Measurements from ENCODE around the gene AUTS2.

The AUTS2 gene

GRCh38 chr7:70649323-70649722, 1051.0 kb downstream of the AUTS2 start:
- H3K4me3 ChIP-seq (ENCODE audit: low read depth, low read length): no peak overlapping the region
- no peak for DNase-seq
- H3K36me3 ChIP-seq: no peaks in the 10 kb centered on the region; the same call in 1 of the 2 replicates
- H3K27me3 ChIP-seq (ENCODE audit: insufficient read depth, low read depth, severe bottlenecking): no peaks in the 10 kb centered on the region
- TF ChIP-seq, protein P1, sequence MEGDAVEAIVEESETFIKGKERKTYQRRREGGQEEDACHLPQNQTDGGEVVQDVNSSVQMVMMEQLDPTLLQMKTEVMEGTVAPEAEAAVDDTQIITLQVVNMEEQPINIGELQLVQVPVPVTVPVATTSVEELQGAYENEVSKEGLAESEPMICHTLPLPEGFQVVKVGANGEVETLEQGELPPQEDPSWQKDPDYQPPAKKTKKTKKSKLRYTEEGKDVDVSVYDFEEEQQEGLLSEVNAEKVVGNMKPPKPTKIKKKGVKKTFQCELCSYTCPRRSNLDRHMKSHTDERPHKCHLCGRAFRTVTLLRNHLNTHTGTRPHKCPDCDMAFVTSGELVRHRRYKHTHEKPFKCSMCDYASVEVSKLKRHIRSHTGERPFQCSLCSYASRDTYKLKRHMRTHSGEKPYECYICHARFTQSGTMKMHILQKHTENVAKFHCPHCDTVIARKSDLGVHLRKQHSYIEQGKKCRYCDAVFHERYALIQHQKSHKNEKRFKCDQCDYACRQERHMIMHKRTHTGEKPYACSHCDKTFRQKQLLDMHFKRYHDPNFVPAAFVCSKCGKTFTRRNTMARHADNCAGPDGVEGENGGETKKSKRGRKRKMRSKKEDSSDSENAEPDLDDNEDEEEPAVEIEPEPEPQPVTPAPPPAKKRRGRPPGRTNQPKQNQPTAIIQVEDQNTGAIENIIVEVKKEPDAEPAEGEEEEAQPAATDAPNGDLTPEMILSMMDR (IDR thresholded peaks at IDR 0.05; ENCODE audit: low read depth, low read length): no peak
- no peak overlapping the region for H3K27ac ChIP-seq
- H3K9me3 ChIP-seq (ENCODE audit: severe bottlenecking): no peaks in the 10 kb centered on the region

DNA sequence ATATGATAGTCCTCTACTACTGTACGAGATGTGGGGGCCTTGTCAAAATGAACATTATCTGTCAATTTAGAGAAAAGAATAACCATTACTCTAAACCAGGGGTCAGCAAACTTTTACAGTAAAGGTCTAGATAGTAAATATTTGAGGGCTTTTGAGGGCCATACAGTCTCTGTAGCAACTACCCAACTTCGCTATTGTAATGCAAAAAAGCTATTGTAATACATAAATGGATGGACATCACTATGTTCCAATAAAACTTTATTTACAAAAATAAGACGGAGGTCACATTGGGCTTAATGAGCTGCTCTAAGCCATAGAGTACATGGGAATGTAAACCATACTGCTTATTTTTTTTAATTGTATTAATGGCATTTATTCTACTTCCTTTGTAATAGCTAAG, 1055.9 kb downstream of the AUTS2 start:
- Histone ChIP-seq H3K27me3 (ENCODE audit: insufficient read depth, low read depth, severe bottlenecking) (no peaks in the 10 kb centered on the region), H3K9me3 (ENCODE audit: severe bottlenecking) (no peaks in the 10 kb centered on the region), H3K36me3 (no peaks in the 10 kb centered on the region; the same call in 1 of the 2 replicates), H3K4me3 (ENCODE audit: low read depth, low read length) (no peak overlapping the region), H3K27ac (no peak overlapping the region)
- no peak for DNase-seq
- TF ChIP-seq, protein P1 (IDR thresholded peaks at IDR 0.05; ENCODE audit: low read depth, low read length): no peak

- Histone ChIP-seq H3K27ac (no peak overlapping the region), H3K4me3 (ENCODE audit: low read depth, low read length) (no peak overlapping the region)
- TF ChIP-seq, protein P1 (IDR thresholded peaks at IDR 0.05; ENCODE audit: low read depth, low read length): no peak
Observed at GRCh38 chr7:70654979-70655378, 1056.7 kb downstream of the AUTS2 start.

GRCh38 chr7:70655694-70656093, 1057.4 kb downstream of the AUTS2 start:
- no peak overlapping the region for H3K4me3 ChIP-seq (ENCODE audit: low read depth, low read length)
- H3K27ac ChIP-seq: no peak overlapping the region
- no peaks in the 10 kb centered on the region for H3K27me3 ChIP-seq (ENCODE audit: insufficient read depth, low read depth, severe bottlenecking)
- H3K9me3 ChIP-seq (ENCODE audit: severe bottlenecking): no peaks in the 10 kb centered on the region
- H3K36me3 ChIP-seq: no peaks in the 10 kb centered on the region
- no peak for DNase-seq
- TF ChIP-seq, protein P1 (IDR thresholded peaks at IDR 0.05; ENCODE audit: low read depth, low read length): no peak

More at GRCh38 chr7:70654979-70655378, 1056.7 kb downstream of the AUTS2 start:
- no peaks in the 10 kb centered on the region for H3K36me3 ChIP-seq
- no peak for DNase-seq
- no peaks in the 10 kb centered on the region for H3K27me3 ChIP-seq (ENCODE audit: insufficient read depth, low read depth, severe bottlenecking)
- no peaks in the 10 kb centered on the region for H3K9me3 ChIP-seq (ENCODE audit: severe bottlenecking)

- Histone ChIP-seq H3K4me3 (ENCODE audit: low read depth, low read length) (no peak overlapping the region), H3K36me3 (no peaks in the 10 kb centered on the region), H3K27ac (no peak overlapping the region), H3K9me3 (ENCODE audit: severe bottlenecking) (no peaks in the 10 kb centered on the region), H3K27me3 (ENCODE audit: insufficient read depth, low read depth, severe bottlenecking) (no peaks in the 10 kb centered on the region)
- TF ChIP-seq, protein P1 (IDR thresholded peaks at IDR 0.05; ENCODE audit: low read depth, low read length): no peak
- DNase-seq: no peak
Observed at GRCh38 chr7:70657571-70657970, 1059.3 kb downstream of the AUTS2 start.

DNA sequence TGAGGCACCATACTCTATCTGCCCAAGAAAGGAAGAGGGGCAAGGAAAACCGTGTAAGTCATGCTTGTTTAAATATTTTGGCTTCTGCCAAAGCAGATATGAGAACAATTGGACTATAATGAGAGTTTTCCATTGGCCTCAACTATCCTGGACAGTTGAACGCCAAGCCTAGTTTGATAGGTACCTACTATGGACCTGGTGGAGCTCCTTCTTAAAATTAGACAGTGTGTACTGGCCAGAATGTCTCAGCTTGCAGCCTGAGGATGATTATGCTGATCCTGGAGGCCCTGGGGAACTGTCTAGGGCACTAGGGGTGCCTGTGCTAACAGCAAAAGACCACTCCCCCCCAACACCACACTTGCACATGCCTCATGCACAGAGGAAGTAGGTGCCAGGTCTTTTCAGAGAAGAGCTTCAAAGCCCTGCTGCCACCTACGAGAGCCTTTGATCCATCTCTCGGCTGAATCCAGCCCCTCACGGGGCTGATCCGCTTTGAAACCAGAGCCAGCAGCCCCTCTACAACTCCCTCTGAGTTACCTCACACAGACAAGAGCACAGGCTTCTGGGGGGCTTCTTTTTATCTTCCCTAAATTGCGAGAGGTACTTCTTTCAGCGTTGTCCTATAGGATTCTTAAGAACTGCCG, 1059.8 kb downstream of the AUTS2 start:
- TF ChIP-seq, protein P1 (IDR thresholded peaks at IDR 0.05; ENCODE audit: low read depth, low read length): no peak
- no peaks in the 10 kb centered on the region for H3K27me3 ChIP-seq (ENCODE audit: insufficient read depth, low read depth, severe bottlenecking)
- no peaks in the 10 kb centered on the region for H3K36me3 ChIP-seq
- DNase-seq: no peak
- no peak overlapping the region for H3K4me3 ChIP-seq (ENCODE audit: low read depth, low read length)
- no peaks in the 10 kb centered on the region for H3K9me3 ChIP-seq (ENCODE audit: severe bottlenecking)
- H3K27ac ChIP-seq: no peak overlapping the region
